Fibroblast of villous mesenchyme (primary cell): ENCODE results near the gene LCP2. TPM values are rescaled to one million over a fixed set of nuclear protein-coding genes. Genes with fewer than 3 reads are reported as not detected.

ENCODE experiments used
- DNase-seq: peaks from one replicate; pipeline ENCODE4 v3.0.0-alpha.2; 2010; ENCODE audit warnings: low read depth
- H3K4me3 ChIP-seq: 2 replicates; pipeline ENCODE4 v1.5.1; 2011; ENCODE audit warnings: low read depth, mild to moderate bottlenecking, low read length
- total RNA-seq: library from RNA; depleted of rRNA; stranded (reverse); fragments of >200 nt; gene quantifications from 2 replicates; pipeline ENCODE4 v1.2.3, GENCODE V29; 2012
- TF ChIP-seq, protein P1 (sequence below): IDR thresholded peaks from 2 replicates; pipeline ENCODE4 v1.5.1; 2012; ENCODE audit warnings: low read depth, mild to moderate bottlenecking, low read length; ENCODE audit not compliant: insufficient read depth

The LCP2 gene
- total RNA-seq, 1 donor, result not detected

DNA sequence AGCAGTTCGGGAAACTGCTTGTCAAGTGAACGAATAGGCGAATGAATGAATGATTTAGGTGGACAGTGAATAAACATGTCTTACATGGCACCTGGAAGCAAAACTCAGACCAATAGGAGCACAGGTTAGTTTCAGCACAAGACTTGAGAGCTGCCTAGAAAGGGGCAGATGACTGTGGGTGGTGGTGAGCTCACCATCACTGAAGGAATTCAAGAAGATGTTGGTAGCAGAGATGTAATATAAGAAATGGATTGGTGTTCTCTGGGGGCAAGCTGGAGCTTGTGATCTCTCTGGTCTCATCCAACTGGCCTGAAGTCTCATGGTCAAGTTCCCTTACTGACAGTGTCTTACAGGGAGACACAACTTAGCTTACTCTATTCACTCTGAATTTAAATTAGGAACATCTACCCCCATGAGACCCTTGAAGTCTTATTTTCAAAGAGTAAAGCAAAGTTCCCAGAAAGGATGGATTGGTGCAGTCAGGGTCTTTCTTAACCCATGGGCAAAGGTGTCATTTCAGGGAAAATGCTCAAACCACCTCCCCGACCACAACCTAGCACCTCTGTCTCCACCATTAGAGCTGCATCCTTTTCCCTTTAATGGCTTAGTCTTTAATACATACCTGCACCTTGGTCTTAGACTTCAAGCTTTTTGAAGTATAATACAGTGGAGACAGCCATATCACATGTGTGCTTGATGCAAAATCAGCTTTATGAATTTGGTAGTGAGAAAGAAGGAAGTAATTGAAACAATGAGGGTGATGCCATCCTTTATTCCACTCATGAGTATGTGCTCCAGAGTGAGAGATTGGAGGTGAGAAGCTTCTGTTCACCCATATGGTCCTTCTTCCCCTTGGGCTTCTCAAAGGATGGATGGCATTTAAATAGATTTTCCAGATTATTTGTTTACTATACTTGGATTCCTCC, 5.1 kb downstream of the LCP2 start:
- TF ChIP-seq, protein P1, sequence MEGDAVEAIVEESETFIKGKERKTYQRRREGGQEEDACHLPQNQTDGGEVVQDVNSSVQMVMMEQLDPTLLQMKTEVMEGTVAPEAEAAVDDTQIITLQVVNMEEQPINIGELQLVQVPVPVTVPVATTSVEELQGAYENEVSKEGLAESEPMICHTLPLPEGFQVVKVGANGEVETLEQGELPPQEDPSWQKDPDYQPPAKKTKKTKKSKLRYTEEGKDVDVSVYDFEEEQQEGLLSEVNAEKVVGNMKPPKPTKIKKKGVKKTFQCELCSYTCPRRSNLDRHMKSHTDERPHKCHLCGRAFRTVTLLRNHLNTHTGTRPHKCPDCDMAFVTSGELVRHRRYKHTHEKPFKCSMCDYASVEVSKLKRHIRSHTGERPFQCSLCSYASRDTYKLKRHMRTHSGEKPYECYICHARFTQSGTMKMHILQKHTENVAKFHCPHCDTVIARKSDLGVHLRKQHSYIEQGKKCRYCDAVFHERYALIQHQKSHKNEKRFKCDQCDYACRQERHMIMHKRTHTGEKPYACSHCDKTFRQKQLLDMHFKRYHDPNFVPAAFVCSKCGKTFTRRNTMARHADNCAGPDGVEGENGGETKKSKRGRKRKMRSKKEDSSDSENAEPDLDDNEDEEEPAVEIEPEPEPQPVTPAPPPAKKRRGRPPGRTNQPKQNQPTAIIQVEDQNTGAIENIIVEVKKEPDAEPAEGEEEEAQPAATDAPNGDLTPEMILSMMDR, result no peak
- DNase-seq, result no peak
- H3K4me3 ChIP-seq, result no peak overlapping the region

DNA sequence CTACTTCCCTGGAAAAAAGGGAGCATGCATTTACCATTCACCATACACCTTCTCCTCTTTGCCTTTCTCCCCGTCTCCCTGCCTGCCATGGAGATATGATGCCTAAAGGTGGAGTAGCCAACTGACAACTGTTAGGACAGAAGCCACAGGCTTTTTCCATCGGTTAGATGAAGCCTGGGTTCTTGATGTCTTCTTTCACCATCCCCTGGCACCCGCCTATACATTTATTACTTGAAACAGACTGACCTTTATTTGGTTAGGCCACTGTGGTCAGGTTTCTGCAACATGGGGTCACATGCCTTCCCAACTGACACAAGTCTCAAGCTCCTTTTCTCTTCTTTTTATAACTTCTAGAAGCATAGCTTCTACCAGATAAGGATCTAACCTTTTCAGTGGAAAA, 7.1 kb downstream of the LCP2 start:
- no peak overlapping the region for H3K4me3 ChIP-seq
- TF ChIP-seq, protein P1, result no peak
- no peak for DNase-seq

DNA sequence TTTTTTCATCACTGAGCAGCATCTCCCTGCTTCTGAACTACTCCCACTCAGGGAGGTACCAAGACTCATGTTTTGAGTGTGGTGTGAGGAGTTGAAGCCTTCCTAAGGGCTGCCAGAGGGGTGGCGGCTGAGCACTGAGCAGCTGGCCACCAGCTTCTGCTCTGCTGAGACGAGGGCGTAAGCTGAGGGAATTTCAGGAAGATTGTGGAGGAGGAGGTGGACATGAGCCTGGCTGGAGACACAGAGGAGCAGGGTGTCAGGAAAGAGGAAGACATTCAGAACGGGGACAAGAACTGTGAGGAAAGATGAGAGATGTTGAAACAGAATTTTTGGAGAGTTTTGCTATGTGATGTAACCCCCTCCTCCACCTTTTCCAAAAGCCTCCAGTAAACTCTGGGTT, 7.8 kb downstream of the LCP2 start:
- TF ChIP-seq, protein P1, result no peak
- no peak overlapping the region for H3K4me3 ChIP-seq
- DNase-seq, result no peak

DNA sequence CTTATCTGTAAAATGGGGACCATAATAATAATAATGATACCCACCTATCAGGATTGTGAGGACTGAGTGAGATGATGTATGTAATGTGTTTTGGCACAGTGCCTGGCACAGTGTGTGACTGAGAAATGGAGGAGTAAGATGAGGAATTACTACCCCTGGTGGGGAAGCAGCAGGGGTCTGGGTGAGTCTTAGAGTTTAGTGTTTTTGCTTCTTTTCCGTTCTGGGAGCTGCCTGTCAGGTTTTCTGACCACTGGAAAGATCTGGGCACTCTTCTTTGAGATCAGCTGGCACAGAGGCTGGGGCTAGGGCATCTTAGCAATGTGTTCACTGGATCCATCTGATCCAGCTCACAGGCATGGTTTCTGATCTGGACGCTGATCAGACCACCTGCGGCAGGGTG, 8.5 kb downstream of the LCP2 start:
- TF ChIP-seq, protein P1, result no peak
- H3K4me3 ChIP-seq, result no peak overlapping the region
- no peak for DNase-seq

DNA sequence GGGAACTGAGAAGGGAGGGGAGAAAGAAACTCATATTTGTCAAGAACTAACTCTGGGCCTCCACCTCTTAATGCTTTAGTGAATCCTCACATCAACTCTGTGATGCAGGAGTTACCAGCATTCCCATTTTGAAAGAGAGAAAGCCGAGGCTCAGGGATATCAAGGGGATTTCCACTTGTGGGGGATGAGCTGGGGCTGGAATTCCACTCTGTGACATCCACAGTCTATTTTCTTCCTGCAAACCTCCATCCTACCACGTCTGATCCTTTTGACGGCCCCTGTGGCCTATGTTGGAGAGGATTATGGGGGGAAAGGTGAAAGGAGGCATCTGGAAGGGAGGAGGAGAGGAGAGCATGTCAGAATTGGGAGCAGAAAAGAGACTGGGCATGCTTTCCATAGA, 9.0 kb downstream of the LCP2 start:
- no peak for DNase-seq
- no peak overlapping the region for H3K4me3 ChIP-seq
- TF ChIP-seq, protein P1, result no peak

DNA sequence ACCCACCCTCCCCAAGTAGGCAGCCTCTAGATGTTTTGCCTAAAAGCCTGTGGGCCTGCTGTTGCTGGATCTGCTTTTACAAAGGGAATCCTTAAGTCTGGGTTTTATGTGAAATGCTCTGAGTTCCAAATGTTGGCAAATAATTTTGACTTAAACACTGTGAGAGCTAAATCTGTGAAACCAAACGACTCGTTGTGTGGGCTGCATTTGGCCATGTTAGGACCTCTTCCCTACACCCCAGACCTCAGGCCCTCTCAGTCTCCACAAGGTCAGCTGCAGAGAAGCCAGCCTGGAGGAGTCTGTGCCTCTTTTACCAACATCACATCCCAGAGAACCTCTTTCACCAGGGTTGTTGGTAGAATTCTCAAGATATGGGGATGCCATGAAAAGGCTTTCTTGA, 9.4 kb downstream of the LCP2 start:
- TF ChIP-seq, protein P1, result no peak

More for the DNA sequence above, 9.4 kb downstream of the LCP2 start:
- DNase-seq, result no peak
- H3K4me3 ChIP-seq, result no peak overlapping the region
